Measurements from ENCODE around the gene DGKI. TPM values are rescaled to one million over a fixed set of nuclear protein-coding genes. Genes with fewer than 3 reads are reported as not detected.

DGKI gene
- total RNA-seq, 2 donors from 2014 or later = 17.8 to 18.2 TPM

DNA sequence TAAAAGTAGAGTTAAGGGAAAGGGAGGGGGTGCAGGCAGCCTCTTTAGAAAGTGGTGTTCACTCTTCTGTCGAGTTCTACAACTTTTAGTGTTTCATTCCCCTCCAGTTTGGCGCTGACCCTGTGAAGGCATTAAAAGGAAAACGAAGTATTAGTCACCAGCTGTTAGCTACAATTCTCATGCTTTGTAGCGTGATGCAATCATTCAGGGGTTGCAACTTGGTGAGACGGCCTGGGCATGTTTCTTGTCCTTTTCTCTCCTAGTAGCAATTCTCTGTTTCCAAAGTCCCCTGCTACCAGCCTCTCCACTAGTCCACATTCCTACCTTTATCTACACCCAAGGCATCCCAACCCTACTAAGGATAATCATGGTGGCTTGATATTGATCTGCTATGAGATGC lies 33.7 kb upstream of the DGKI start:
- peaks cover 12 to 16% of the 10 kb centered on the region in 2 donors for H3K36me3 Mint-ChIP-seq (ENCODE audit: insufficient read depth in 2 of 2)
- no peaks in the 10 kb centered on the region for H3K27me3 Mint-ChIP-seq (ENCODE audit: low read depth)
- no peak overlapping the region for H3K27ac Mint-ChIP-seq
- no peak for DNase-seq
- H3K4me1 Mint-ChIP-seq (ENCODE audit: low read depth) = peaks cover 45% of the 10 kb centered on the region
- no peak overlapping the region for H3K4me3 Mint-ChIP-seq
- no peaks in the 10 kb centered on the region for H3K9me3 Mint-ChIP-seq
- no peak for ATAC-seq (replicated peaks in 1 of 2)

DNA sequence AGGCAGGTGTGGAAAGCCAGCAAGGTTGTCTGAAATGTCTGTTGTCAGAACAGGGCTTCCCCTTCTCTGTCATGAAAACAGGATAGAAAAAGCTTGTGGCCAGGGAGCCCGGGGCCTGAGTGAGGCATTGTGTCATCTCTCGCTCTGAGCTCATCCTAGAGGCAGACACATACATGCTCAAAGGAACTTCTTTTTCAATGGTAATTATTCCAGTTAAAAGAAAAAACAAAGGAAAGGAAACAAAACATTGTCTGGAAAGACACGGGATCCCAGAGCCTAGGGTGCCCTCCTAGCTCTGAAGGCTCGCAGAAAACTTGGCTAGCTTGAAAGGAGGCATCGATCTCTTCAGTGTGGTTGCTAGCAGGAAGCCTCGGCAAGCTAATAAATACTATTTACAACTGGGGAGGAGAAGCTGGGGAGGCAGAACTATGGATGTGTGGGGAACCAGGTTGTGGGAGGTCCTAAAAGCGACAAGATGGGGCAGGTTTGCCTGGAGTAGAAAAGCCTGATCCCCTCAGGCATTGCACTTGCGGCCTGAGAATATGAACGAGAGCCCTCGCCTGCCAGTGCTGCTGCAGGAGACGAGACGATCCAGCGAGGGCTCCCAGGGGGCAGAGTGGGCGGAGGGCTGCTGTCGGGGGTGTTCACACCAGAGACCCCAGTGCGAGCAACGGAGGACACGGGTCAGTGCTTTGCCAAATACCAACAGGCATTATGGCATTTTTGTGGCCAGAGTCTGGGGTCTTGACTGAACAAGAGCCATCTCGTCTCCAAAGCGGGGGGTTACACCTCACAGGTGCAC lies 32.8 kb upstream of the DGKI start:
- H3K36me3 Mint-ChIP-seq (ENCODE audit: insufficient read depth in 2 of 2) = peaks cover 11 to 12% of the 10 kb centered on the region in 2 donors
- H3K9me3 Mint-ChIP-seq = no peaks in the 10 kb centered on the region
- ATAC-seq (replicated peaks in 1 of 2) = peak; percentile 70 to 71
- no peaks in the 10 kb centered on the region for H3K27me3 Mint-ChIP-seq (ENCODE audit: low read depth)
- H3K4me3 Mint-ChIP-seq = peak overlapping the region; percentile 55 to 72
- DNase-seq = peak; percentile 52 to 70
- H3K27ac Mint-ChIP-seq = peak overlapping the region; percentile 91
- H3K4me1 Mint-ChIP-seq (ENCODE audit: low read depth) = peaks cover 45% of the 10 kb centered on the region

GRCh38 chr7:137878333-137878961 lies 31.7 kb upstream of the DGKI start:
- ATAC-seq (replicated peaks in 1 of 2) (no peak), DNase-seq (no peak)
- Mint-ChIP-seq H3K4me1 (ENCODE audit: low read depth) (peaks cover 51% of the 10 kb centered on the region), H3K4me3 (no peak overlapping the region), H3K9me3 (no peaks in the 10 kb centered on the region), H3K27me3 (ENCODE audit: low read depth) (no peaks in the 10 kb centered on the region), H3K36me3 (ENCODE audit: insufficient read depth in 2 of 2) (peaks cover 10 to 11% of the 10 kb centered on the region in 2 donors), H3K27ac (no peak overlapping the region)

DNA sequence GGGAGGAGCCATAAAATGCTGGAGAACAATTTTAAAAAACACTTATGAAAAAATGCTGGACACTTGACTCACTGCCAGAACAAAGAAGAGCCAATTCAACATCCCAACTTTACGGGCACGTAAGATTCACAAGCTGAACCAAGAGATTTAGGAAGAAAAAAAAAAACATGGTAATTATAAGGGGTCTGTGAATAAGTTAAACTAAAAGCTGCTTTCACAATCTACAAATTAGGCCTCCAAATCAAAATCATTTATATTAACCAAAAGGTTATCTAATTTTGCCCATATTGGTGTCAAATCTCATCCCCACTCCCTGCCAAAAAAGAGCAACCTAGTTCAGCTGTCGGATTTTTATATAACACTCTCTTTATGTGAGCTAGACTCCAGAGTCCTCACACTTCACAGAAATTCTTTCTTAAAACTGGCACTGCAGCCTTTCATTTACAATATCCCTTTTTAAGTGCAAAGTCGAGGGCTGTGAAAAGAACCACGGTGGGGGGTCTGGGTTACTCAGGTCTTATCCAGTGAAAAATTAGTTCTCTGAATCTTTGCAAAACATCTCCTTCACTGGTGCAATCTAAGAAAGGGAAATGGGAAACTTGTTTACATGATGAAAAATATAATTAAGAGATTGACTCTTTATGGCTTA lies 30.4 kb upstream of the DGKI start:
- ATAC-seq (replicated peaks in 1 of 2) = no peak
- H3K36me3 Mint-ChIP-seq (ENCODE audit: insufficient read depth in 2 of 2) = peaks cover 11 to 12% of the 10 kb centered on the region in 2 donors
- H3K27ac Mint-ChIP-seq = no peak overlapping the region

GRCh38 chr7:137875746-137876145 lies 29.0 kb upstream of the DGKI start:
- Mint-ChIP-seq H3K9me3 (no peaks in the 10 kb centered on the region), H3K27ac (no peak overlapping the region), H3K4me3 (no peak overlapping the region), H3K27me3 (ENCODE audit: low read depth) (no peaks in the 10 kb centered on the region), H3K4me1 (ENCODE audit: low read depth) (peaks cover 45% of the 10 kb centered on the region), H3K36me3 (ENCODE audit: insufficient read depth in 2 of 2) (peaks cover 12 to 16% of the 10 kb centered on the region in 2 donors)
- no peak for ATAC-seq (replicated peaks in 1 of 2)
- no peak for DNase-seq

More for the DNA sequence above, 30.4 kb upstream of the DGKI start:
- H3K27me3 Mint-ChIP-seq (ENCODE audit: low read depth) = no peaks in the 10 kb centered on the region
- no peaks in the 10 kb centered on the region for H3K9me3 Mint-ChIP-seq
- H3K4me3 Mint-ChIP-seq = no peak overlapping the region
- no peak for DNase-seq
- H3K4me1 Mint-ChIP-seq (ENCODE audit: low read depth) = peaks cover 54% of the 10 kb centered on the region

DNA sequence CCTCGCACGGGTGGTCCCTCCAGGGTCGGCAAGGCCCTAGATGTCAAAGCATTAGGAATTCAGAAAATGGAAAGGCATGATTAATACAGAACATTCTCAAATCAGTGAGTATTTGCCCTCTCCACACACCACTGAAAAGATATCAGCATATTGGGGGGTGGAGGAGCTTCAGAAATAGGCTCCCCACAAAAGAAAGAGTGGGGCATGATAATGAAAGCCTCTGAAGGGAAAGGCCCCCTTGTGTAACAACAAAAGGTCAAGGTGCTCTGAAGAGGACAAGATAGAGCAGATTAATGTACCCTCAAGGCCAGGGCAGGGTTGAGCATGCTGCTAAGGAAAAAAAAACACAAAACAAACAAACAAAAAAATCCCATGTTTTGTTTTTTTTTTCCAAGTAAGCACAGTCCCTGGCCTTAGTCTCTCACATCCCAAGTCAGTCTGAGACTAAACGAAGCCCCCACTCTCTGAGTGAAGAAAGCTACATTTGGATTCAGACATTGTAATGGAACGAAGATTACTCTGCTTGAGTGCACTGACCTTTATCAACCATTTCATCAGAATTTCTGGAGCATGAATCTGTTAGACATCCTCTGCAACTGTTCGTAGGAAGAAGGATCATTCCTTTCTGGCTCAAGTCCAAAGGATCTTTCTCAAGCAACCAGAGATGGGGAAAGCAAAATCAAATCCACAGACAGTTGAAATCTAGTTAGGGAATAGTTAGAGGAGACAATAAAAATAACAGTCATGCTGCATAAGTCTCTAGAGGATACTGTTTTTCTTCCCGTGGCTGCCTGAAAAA lies 27.4 kb upstream of the DGKI start:
- H3K27me3 Mint-ChIP-seq (ENCODE audit: low read depth) = no peaks in the 10 kb centered on the region
- DNase-seq (no peak), ATAC-seq (replicated peaks in 1 of 2) (peak in 1 of 2 donors; percentile 18)
- H3K9me3 Mint-ChIP-seq = peaks cover 0 to 2% of the 10 kb centered on the region in 2 donors
- H3K36me3 Mint-ChIP-seq (ENCODE audit: insufficient read depth in 2 of 2) = peaks cover 5 to 12% of the 10 kb centered on the region in 2 donors
- peak overlapping the region; percentile 87 for H3K27ac Mint-ChIP-seq
- peak overlapping the region; percentile 14 to 66 for H3K4me3 Mint-ChIP-seq
- H3K4me1 Mint-ChIP-seq (ENCODE audit: low read depth) = peaks cover 32% of the 10 kb centered on the region

- H3K4me1 Mint-ChIP-seq (ENCODE audit: low read depth) = peaks cover 25% of the 10 kb centered on the region
- H3K27me3 Mint-ChIP-seq (ENCODE audit: low read depth) = no peaks in the 10 kb centered on the region
- peaks cover 0 to 2% of the 10 kb centered on the region in 2 donors for H3K9me3 Mint-ChIP-seq
- peaks cover 2 to 15% of the 10 kb centered on the region in 2 donors for H3K36me3 Mint-ChIP-seq (ENCODE audit: insufficient read depth in 2 of 2)
- peak; percentile 89 to 93 for ATAC-seq (replicated peaks in 1 of 2)
- H3K4me3 Mint-ChIP-seq = peak overlapping the region; percentile 14 to 66
- peak overlapping the region; percentile 87 for H3K27ac Mint-ChIP-seq
- peak; percentile 31 to 62 for DNase-seq
Measured at GRCh38 chr7:137873524-137873923, 26.8 kb upstream of the DGKI start.

DNA sequence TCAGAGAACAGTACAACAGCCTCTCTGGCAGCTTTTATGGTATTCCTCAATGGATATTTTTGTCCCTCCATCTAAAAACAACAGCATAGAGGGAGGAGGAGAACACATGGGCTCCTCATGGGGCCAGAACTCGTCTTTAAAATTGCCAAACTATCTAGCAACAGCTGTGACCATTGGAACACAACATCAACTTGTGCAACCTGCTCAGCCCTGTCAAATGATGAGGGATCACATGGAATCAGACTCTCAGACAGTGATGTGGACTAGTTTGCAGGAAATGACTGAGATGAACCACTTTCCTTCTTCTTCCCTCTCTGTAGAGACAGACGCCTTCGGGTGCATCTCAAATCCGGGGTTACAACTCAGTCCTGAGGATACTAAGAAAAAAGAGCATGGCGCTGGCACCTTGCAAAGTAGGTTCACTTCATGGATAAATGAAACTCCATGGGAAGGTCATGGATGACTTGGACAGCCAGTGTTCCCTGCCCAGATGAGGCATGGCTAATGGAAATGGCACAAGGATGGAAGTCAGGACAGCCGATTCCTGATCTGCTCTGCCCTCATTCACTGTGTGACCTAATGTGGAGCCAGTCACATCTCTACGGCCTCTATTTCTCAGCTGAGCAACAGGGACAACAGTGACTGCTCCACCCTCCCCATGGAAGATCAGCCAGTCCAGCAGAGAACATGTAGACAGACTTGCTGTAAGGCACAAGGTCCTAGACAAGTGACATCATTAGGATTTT lies 24.6 kb upstream of the DGKI start:
- peaks cover 22% of the 10 kb centered on the region for H3K4me1 Mint-ChIP-seq (ENCODE audit: low read depth)

DNA sequence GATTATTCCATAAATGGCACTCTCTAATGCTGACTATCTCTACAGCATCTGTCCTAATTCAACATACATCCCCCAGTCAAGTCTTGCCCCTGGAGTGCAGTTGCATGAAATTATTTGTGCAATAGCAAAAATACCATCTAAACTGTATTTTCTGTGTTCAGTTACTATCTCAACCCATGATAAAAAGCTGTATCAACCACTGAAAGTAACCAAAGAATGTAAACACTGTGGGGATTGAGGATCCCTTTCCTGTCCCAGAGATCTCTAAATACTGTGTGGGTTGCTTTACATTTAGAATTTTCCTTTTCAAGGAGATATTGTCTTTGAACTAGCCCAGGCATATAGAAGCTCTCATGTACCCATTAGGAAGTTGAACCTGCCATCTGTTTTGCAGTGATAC lies 23.9 kb upstream of the DGKI start:
- DNase-seq = no peak
- Mint-ChIP-seq H3K27me3 (ENCODE audit: low read depth) (no peaks in the 10 kb centered on the region), H3K36me3 (ENCODE audit: insufficient read depth in 2 of 2) (peaks cover 12 to 34% of the 10 kb centered on the region in 2 donors), H3K4me1 (ENCODE audit: low read depth) (peaks cover 22% of the 10 kb centered on the region), H3K27ac (no peak overlapping the region), H3K9me3 (peaks cover 0 to 4% of the 10 kb centered on the region in 2 donors), H3K4me3 (no peak overlapping the region)
- no peak for ATAC-seq (replicated peaks in 1 of 2)

More for the DNA sequence above, 24.6 kb upstream of the DGKI start:
- DNase-seq (no peak), ATAC-seq (replicated peaks in 1 of 2) (no peak)
- H3K4me3 Mint-ChIP-seq = no peak overlapping the region
- peaks cover 0 to 3% of the 10 kb centered on the region in 2 donors for H3K9me3 Mint-ChIP-seq
- H3K27ac Mint-ChIP-seq = no peak overlapping the region
- peaks cover 10 to 30% of the 10 kb centered on the region in 2 donors for H3K36me3 Mint-ChIP-seq (ENCODE audit: insufficient read depth in 2 of 2)
- no peaks in the 10 kb centered on the region for H3K27me3 Mint-ChIP-seq (ENCODE audit: low read depth)

- peaks cover 15 to 40% of the 10 kb centered on the region in 2 donors for H3K36me3 Mint-ChIP-seq (ENCODE audit: insufficient read depth in 2 of 2)
- H3K27ac Mint-ChIP-seq = no peak overlapping the region
- H3K9me3 Mint-ChIP-seq = peaks cover 3 to 4% of the 10 kb centered on the region in 2 donors
- ATAC-seq (replicated peaks in 1 of 2) (no peak), DNase-seq (no peak)
- peaks cover 22% of the 10 kb centered on the region for H3K4me1 Mint-ChIP-seq (ENCODE audit: low read depth)
- no peak overlapping the region for H3K4me3 Mint-ChIP-seq
- H3K27me3 Mint-ChIP-seq (ENCODE audit: low read depth) = no peaks in the 10 kb centered on the region
Measured at GRCh38 chr7:137870078-137870477, 23.3 kb upstream of the DGKI start.

- DNase-seq = no peak
- H3K4me3 Mint-ChIP-seq = no peak overlapping the region
- H3K27ac Mint-ChIP-seq = no peak overlapping the region
- peaks cover 15 to 41% of the 10 kb centered on the region in 2 donors for H3K36me3 Mint-ChIP-seq (ENCODE audit: insufficient read depth in 2 of 2)
- H3K27me3 Mint-ChIP-seq (ENCODE audit: low read depth) = no peaks in the 10 kb centered on the region
- ATAC-seq (replicated peaks in 1 of 2) = no peak
- peaks cover 3 to 4% of the 10 kb centered on the region in 2 donors for H3K9me3 Mint-ChIP-seq
- H3K4me1 Mint-ChIP-seq (ENCODE audit: low read depth) = peaks cover 22% of the 10 kb centered on the region
Measured at GRCh38 chr7:137869260-137869659, 22.5 kb upstream of the DGKI start.

DNA sequence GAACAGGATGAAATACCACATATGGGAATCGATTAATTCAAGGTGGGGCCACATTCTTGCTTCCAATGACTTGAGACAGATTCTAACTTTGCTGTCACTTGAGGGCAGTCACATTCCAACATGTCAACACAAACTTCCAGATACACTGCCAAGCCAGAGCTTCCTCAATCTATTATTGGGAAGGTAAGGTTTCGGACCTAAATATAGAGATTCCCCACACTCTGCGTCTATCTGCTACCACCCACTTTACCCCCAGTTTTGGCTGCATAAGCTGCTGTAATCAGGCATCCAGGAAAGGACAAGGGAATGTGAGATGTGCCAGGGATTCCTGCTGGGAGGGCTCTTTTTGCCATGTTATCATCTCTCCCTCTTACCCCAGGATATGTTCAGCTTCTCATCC lies 20.5 kb upstream of the DGKI start:
- peaks cover 3 to 4% of the 10 kb centered on the region in 2 donors for H3K9me3 Mint-ChIP-seq
- peak overlapping the region; percentile 59 for H3K27ac Mint-ChIP-seq
- no peak for ATAC-seq (replicated peaks in 1 of 2)
- peaks cover 5% of the 10 kb centered on the region for H3K4me1 Mint-ChIP-seq (ENCODE audit: low read depth)
- no peak for DNase-seq
- no peaks in the 10 kb centered on the region for H3K27me3 Mint-ChIP-seq (ENCODE audit: low read depth)
- H3K36me3 Mint-ChIP-seq (ENCODE audit: insufficient read depth in 2 of 2) = peaks cover 16 to 39% of the 10 kb centered on the region in 2 donors
- H3K4me3 Mint-ChIP-seq = no peak overlapping the region
